Keratinocyte (primary cell): ENCODE data around the gene TARBP1. TPM values are rescaled to one million over a fixed set of nuclear protein-coding genes. Genes with fewer than 3 reads are reported as not detected.

ENCODE experiments used
- DNase-seq: peaks from one replicate; pipeline ENCODE4 v3.0.0-alpha.2; 2011; ENCODE audit warnings: low read depth, missing footprints, low spot score
- FAIRE-seq: peaks from 2 replicates; lab custom pipeline; 2011; peaks lifted over from hg19 to GRCh38; lab: Jason Lieb, UNC
- H2AFZ ChIP-seq: 2 replicates; pipeline ENCODE4 v1.6.0; 2012; ENCODE audit warnings: low read length, control low read depth, inconsistent platforms; ENCODE audit not compliant: control insufficient read depth
- H3K27ac ChIP-seq: 2 replicates; pipeline ENCODE4 v1.5.1; 2011; ENCODE audit warnings: low read length; ENCODE audit not compliant: control insufficient read depth, insufficient read depth
- H3K27me3 ChIP-seq: 3 replicates; pipeline ENCODE4 v1.6.0; 2011; ENCODE audit warnings: low read length; ENCODE audit not compliant: control insufficient read depth, insufficient read depth; ENCODE audit errors: extremely low read depth
- H3K36me3 ChIP-seq, 2 experiments: 2 replicates in 1 of 2; 3 replicates in 1 of 2; pipeline ENCODE4 v1.5.1; 2011; ENCODE audit warnings: low read length in 2 of 2, mild to moderate bottlenecking in 1 of 2; ENCODE audit not compliant: control insufficient read depth in 2 of 2, insufficient read depth in 2 of 2; ENCODE audit errors: extremely low read depth in 1 of 2
- H3K4me1 ChIP-seq: 3 replicates; pipeline ENCODE4 v1.5.1; 2011; ENCODE audit warnings: low read length; ENCODE audit not compliant: control insufficient read depth, insufficient read depth; ENCODE audit errors: extremely low read depth
- H3K4me2 ChIP-seq: 3 replicates; pipeline ENCODE4 v1.6.0; 2011; ENCODE audit warnings: low read depth, low read length; ENCODE audit not compliant: control insufficient read depth, insufficient read depth; ENCODE audit errors: extremely low read depth
- H3K4me3 ChIP-seq, 3 experiments: fragments of 200-600 bp in 1 of 3; sonication (generic) in 1 of 3; 2 replicates in 2 of 3; 3 replicates in 1 of 3; pipeline ENCODE4 v1.5.1; 2011 to 2016; ENCODE audit warnings: low read length in 3 of 3, mild to moderate bottlenecking in 3 of 3, control low read depth in 2 of 3, inconsistent platforms in 1 of 3, low read depth in 1 of 3, mixed read lengths in 1 of 3, mixed run types in 1 of 3, moderate library complexity in 1 of 3; ENCODE audit not compliant: control insufficient read depth in 2 of 3, insufficient read depth in 2 of 3; ENCODE audit errors: extremely low read depth in 1 of 3
- H3K79me2 ChIP-seq: 2 replicates; pipeline ENCODE4 v1.6.0; 2012; ENCODE audit warnings: low read length; ENCODE audit not compliant: control insufficient read depth, insufficient read depth
- H3K9ac ChIP-seq: 3 replicates; pipeline ENCODE4 v1.6.0; 2011; ENCODE audit warnings: low read length; ENCODE audit not compliant: control insufficient read depth, insufficient read depth; ENCODE audit errors: extremely low read depth
- H3K9me1 ChIP-seq: 3 replicates; pipeline ENCODE4 v1.6.0; 2011; ENCODE audit warnings: low read length; ENCODE audit not compliant: control insufficient read depth, insufficient read depth; ENCODE audit errors: extremely low read depth
- H3K9me3 ChIP-seq: 2 replicates; pipeline ENCODE4 v1.5.1; 2012; ENCODE audit warnings: low read depth, low read length; ENCODE audit not compliant: control insufficient read depth
- H4K20me1 ChIP-seq: 3 replicates; pipeline ENCODE4 v1.6.0; 2011; ENCODE audit warnings: low read length; ENCODE audit not compliant: control insufficient read depth, insufficient read depth; ENCODE audit errors: extremely low read depth
- CTCF ChIP-seq, 3 experiments: IDR thresholded peaks in 1 of 3; conservative IDR thresholded peaks in 1 of 3; optimal IDR thresholded peaks in 1 of 3; 2 replicates in 2 of 3; 3 replicates in 1 of 3; pipeline versions ENCODE3 to v1.5.1; 2011; ENCODE audit warnings: low read length in 3 of 3, mild to moderate bottlenecking in 3 of 3, moderate library complexity in 2 of 3, control low read depth in 1 of 3, inconsistent platforms in 1 of 3; ENCODE audit not compliant: insufficient read depth in 2 of 3; ENCODE audit errors: extremely low read depth in 1 of 3
- EZH2 ChIP-seq: IDR thresholded peaks from one replicate; pipeline ENCODE4 v1.6.1; 2012; ENCODE audit warnings: inconsistent platforms, mild to moderate bottlenecking, low read length, moderate library complexity
- dilution Hi-C: fragments of 300-500 bp; cut with MboI; formaldehyde crosslinking; loops from one replicate; pipeline ENCODE4 v1.7.0; 2020; ENCODE audit warnings: low sequenced_read_pairs; ENCODE audit not compliant: extremely low pct_ligation_motif_present
- polyA plus RNA-seq, 5 experiments: library from polyadenylated mRNA; depleted of rRNA in 3 of 5; stranded (reverse) in 3 of 5; stranded (forward) in 1 of 5; unstranded in 1 of 5; fragments of >200 nt; gene quantifications; 1 replicate in 1 of 5; 2 replicates in 3 of 5; 3 replicates in 1 of 5; pipeline versions ENCODE4 v1.2.1 to v1.2.3, GENCODE V29; 2011 to 2012; ENCODE audit warnings: missing spikeins in 2 of 5, low read depth in 1 of 5, low replicate concordance in 1 of 5

The TARBP1 gene
- polyA plus RNA-seq, 1 donor (not counting 4 experiments of a cell fraction or from before 2014, with no cell fraction given) = 28.7 TPM

- dilution Hi-C loops = no loop called here
- DNase-seq (no peak), FAIRE-seq (no peak)
These were observed 90.9 kb downstream of the TARBP1 start for GRCh38 chr1:234388094-234388493.

GRCh38 chr1:234386122-234386521 is 92.9 kb downstream of the TARBP1 start:
- Histone ChIP-seq H3K9ac (no peak overlapping the region), H4K20me1 (no peaks in the 10 kb centered on the region), H3K27ac (no peak overlapping the region), H3K79me2 (peaks cover 2% of the 10 kb centered on the region), H3K4me2 (no peak overlapping the region), H3K9me3 (no peaks in the 10 kb centered on the region), H3K27me3 (no peaks in the 10 kb centered on the region), H3K4me1 (no peaks in the 10 kb centered on the region), H3K36me3 (peaks cover 2 to 4% of the 10 kb centered on the region in 2 experiments), H3K9me1 (no peaks in the 10 kb centered on the region), H3K4me3 (no peak overlapping the region), H2AFZ (no peak overlapping the region)
- no peak for DNase-seq
- TF ChIP-seq EZH2 (no peak), CTCF (optimal IDR thresholded peaks at IDR 0.05 in 1 of 3, IDR thresholded peaks at IDR 0.05 in 1 of 3, conservative IDR thresholded peaks at IDR 0.05 in 1 of 3; ENCODE audit: extremely low read depth in 1 of 3, insufficient read depth in 2 of 3, low read length in 3 of 3) (no peak)
- dilution Hi-C loops = no loop called here
- FAIRE-seq = no peak

More at GRCh38 chr1:234388094-234388493, 90.9 kb downstream of the TARBP1 start:
- no peak overlapping the region for H3K4me2 ChIP-seq
- no peaks in the 10 kb centered on the region for H3K79me2 ChIP-seq
- TF ChIP-seq EZH2 (no peak), CTCF (optimal IDR thresholded peaks at IDR 0.05 in 1 of 3, IDR thresholded peaks at IDR 0.05 in 1 of 3, conservative IDR thresholded peaks at IDR 0.05 in 1 of 3; ENCODE audit: extremely low read depth in 1 of 3, insufficient read depth in 2 of 3, low read length in 3 of 3) (no peak)
- no peak overlapping the region for H3K4me3 ChIP-seq
- H3K27me3 ChIP-seq = no peaks in the 10 kb centered on the region
- H3K9me1 ChIP-seq = no peaks in the 10 kb centered on the region
- H3K27ac ChIP-seq = no peak overlapping the region
- H3K36me3 ChIP-seq = peaks cover 3 to 6% of the 10 kb centered on the region in 2 experiments
- no peak overlapping the region for H3K9ac ChIP-seq
- H4K20me1 ChIP-seq = no peaks in the 10 kb centered on the region
- no peaks in the 10 kb centered on the region for H3K9me3 ChIP-seq
- no peak overlapping the region for H2AFZ ChIP-seq
- H3K4me1 ChIP-seq = no peaks in the 10 kb centered on the region
